ENCODE data around the gene GATAD2A.

DNA sequence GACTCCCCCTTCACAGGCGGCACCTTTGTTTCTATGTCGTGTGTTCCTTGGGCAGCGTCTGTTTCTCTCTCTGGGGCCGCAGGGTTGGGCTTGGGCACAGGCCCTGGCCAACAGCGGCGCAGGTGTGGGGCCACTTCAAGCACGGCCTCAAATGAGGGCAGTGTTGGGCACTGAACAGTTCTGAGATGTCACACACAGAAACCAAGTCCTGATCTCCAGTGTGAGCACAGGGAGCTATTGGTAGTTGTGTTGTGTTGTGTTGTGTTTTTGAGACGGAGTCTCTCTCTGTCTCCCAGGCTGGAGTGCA is 42.7 kb downstream of the GATAD2A start:
- TF ChIP-seq, protein P1, sequence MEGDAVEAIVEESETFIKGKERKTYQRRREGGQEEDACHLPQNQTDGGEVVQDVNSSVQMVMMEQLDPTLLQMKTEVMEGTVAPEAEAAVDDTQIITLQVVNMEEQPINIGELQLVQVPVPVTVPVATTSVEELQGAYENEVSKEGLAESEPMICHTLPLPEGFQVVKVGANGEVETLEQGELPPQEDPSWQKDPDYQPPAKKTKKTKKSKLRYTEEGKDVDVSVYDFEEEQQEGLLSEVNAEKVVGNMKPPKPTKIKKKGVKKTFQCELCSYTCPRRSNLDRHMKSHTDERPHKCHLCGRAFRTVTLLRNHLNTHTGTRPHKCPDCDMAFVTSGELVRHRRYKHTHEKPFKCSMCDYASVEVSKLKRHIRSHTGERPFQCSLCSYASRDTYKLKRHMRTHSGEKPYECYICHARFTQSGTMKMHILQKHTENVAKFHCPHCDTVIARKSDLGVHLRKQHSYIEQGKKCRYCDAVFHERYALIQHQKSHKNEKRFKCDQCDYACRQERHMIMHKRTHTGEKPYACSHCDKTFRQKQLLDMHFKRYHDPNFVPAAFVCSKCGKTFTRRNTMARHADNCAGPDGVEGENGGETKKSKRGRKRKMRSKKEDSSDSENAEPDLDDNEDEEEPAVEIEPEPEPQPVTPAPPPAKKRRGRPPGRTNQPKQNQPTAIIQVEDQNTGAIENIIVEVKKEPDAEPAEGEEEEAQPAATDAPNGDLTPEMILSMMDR (IDR thresholded peaks at IDR 0.05; ENCODE audit: low read depth, low read length): no peak
- no peak for TF ChIP-seq EZH2phosphoT487 (IDR thresholded peaks at IDR 0.05; ENCODE audit: low read depth)
